ENCODE data around the gene ATP13A4. TPM values are rescaled to one million over a fixed set of nuclear protein-coding genes. Genes with fewer than 3 reads are reported as not detected.

The ATP13A4 gene
- polyA plus RNA-seq, 1 donor (not counting 4 experiments of a cell fraction or from before 2014, with no cell fraction given) = 0.16 TPM

GRCh38 chr3:193396451-193397244, 158.0 kb downstream of the ATP13A4 start:
- no peaks in the 10 kb centered on the region for H3K27me3 ChIP-seq (ENCODE audit: control insufficient read depth, extremely low read depth, insufficient read depth, low read length)
- H3K36me3 ChIP-seq (ENCODE audit: control insufficient read depth in 2 of 2, extremely low read depth in 1 of 2, insufficient read depth in 2 of 2, low read length in 2 of 2) = no peaks in the 10 kb centered on the region
- dilution Hi-C loops (cut with MboI; ENCODE audit: extremely low pct_ligation_motif_present, low sequenced_read_pairs) = no loop called here
- H4K20me1 ChIP-seq (ENCODE audit: control insufficient read depth, extremely low read depth, insufficient read depth, low read length) = no peaks in the 10 kb centered on the region
- TF ChIP-seq CTCF (optimal IDR thresholded peaks at IDR 0.05 in 1 of 3, IDR thresholded peaks at IDR 0.05 in 1 of 3, conservative IDR thresholded peaks at IDR 0.05 in 1 of 3; ENCODE audit: extremely low read depth in 1 of 3, insufficient read depth in 2 of 3, low read length in 3 of 3) (no peak), EZH2 (IDR thresholded peaks at IDR 0.05; ENCODE audit: low read length) (no peak)
- no peak overlapping the region for H3K27ac ChIP-seq (ENCODE audit: control insufficient read depth, insufficient read depth, low read length)
- no peak for FAIRE-seq
- no peak overlapping the region for H3K4me2 ChIP-seq (ENCODE audit: control insufficient read depth, extremely low read depth, insufficient read depth, low read depth, low read length)
- H3K79me2 ChIP-seq (ENCODE audit: control insufficient read depth, insufficient read depth, low read length) = no peaks in the 10 kb centered on the region
- H3K4me3 ChIP-seq (ENCODE audit: control insufficient read depth in 2 of 3, extremely low read depth in 1 of 3, insufficient read depth in 2 of 3, low read depth in 1 of 3, low read length in 3 of 3) = no peak overlapping the region
- no peak overlapping the region for H2AFZ ChIP-seq (ENCODE audit: control insufficient read depth, low read length)
- no peaks in the 10 kb centered on the region for H3K9me3 ChIP-seq (ENCODE audit: control insufficient read depth, low read depth, low read length)
- DNase-seq (ENCODE audit: low read depth, low spot score) = no peak
- H3K9me1 ChIP-seq (ENCODE audit: control insufficient read depth, extremely low read depth, insufficient read depth, low read length) = no peaks in the 10 kb centered on the region
- no peak overlapping the region for H3K9ac ChIP-seq (ENCODE audit: control insufficient read depth, extremely low read depth, insufficient read depth, low read length)
- no peaks in the 10 kb centered on the region for H3K4me1 ChIP-seq (ENCODE audit: control insufficient read depth, extremely low read depth, insufficient read depth, low read length)

- no peak overlapping the region for H2AFZ ChIP-seq (ENCODE audit: control insufficient read depth, low read length)
- no peaks in the 10 kb centered on the region for H3K79me2 ChIP-seq (ENCODE audit: control insufficient read depth, insufficient read depth, low read length)
- no peak for FAIRE-seq
- H3K4me1 ChIP-seq (ENCODE audit: control insufficient read depth, extremely low read depth, insufficient read depth, low read length) = no peaks in the 10 kb centered on the region
- H4K20me1 ChIP-seq (ENCODE audit: control insufficient read depth, extremely low read depth, insufficient read depth, low read length) = no peaks in the 10 kb centered on the region
- no peak overlapping the region for H3K27ac ChIP-seq (ENCODE audit: control insufficient read depth, insufficient read depth, low read length)
- no peak overlapping the region for H3K4me3 ChIP-seq (ENCODE audit: control insufficient read depth in 2 of 3, extremely low read depth in 1 of 3, insufficient read depth in 2 of 3, low read depth in 1 of 3, low read length in 3 of 3)
- H3K9me1 ChIP-seq (ENCODE audit: control insufficient read depth, extremely low read depth, insufficient read depth, low read length) = no peaks in the 10 kb centered on the region
- H3K9ac ChIP-seq (ENCODE audit: control insufficient read depth, extremely low read depth, insufficient read depth, low read length) = no peak overlapping the region
- no peaks in the 10 kb centered on the region for H3K27me3 ChIP-seq (ENCODE audit: control insufficient read depth, extremely low read depth, insufficient read depth, low read length)
- H3K9me3 ChIP-seq (ENCODE audit: control insufficient read depth, low read depth, low read length) = no peaks in the 10 kb centered on the region
- DNase-seq (ENCODE audit: low read depth, low spot score) = no peak
- no peak overlapping the region for H3K4me2 ChIP-seq (ENCODE audit: control insufficient read depth, extremely low read depth, insufficient read depth, low read depth, low read length)
- TF ChIP-seq EZH2 (IDR thresholded peaks at IDR 0.05; ENCODE audit: low read length) (no peak), CTCF (optimal IDR thresholded peaks at IDR 0.05 in 1 of 3, IDR thresholded peaks at IDR 0.05 in 1 of 3, conservative IDR thresholded peaks at IDR 0.05 in 1 of 3; ENCODE audit: extremely low read depth in 1 of 3, insufficient read depth in 2 of 3, low read length in 3 of 3) (no peak)
- no peaks in the 10 kb centered on the region for H3K36me3 ChIP-seq (ENCODE audit: control insufficient read depth in 2 of 2, extremely low read depth in 1 of 2, insufficient read depth in 2 of 2, low read length in 2 of 2)
- dilution Hi-C loops (cut with MboI; ENCODE audit: extremely low pct_ligation_motif_present, low sequenced_read_pairs) = no loop called here
Measured at GRCh38 chr3:193391902-193392301, 162.8 kb downstream of the ATP13A4 start.

Data from keratinocyte (primary cell).